HepG2 (cell line): ENCODE results near the gene MLX. TPM values are rescaled to one million over a fixed set of nuclear protein-coding genes. Genes with fewer than 3 reads are reported as not detected.

Experiments
- IRF9 ChIP-seq: sonication (generic); formaldehyde crosslinking; IDR thresholded peaks from 2 replicates; pipeline ENCODE4 v1.8.0; 2022; ENCODE audit warnings: missing genetic modification reagents, mild to moderate bottlenecking, borderline replicate concordance
- NR2F1 ChIP-seq, 2 experiments: fragments of 450-650 bp in 1 of 2; formaldehyde crosslinking in 1 of 2; IDR thresholded peaks; 2 replicates each; pipeline versions ENCODE4 v1.5.0 to v1.6.1; 2016 to 2020; ENCODE audit warnings: mild to moderate bottlenecking in 1 of 2, missing compliant biosample characterization in 1 of 2, missing genetic modification reagents in 1 of 2, moderate library complexity in 1 of 2
- NR2F6 ChIP-seq, 2 experiments: IDR thresholded peaks; 2 replicates each; pipeline ENCODE4 v1.6.1; 2016; ENCODE audit warnings: antibody characterized with exemption in 1 of 2, mild to moderate bottlenecking in 1 of 2
- PAXIP1 ChIP-seq: sonication (generic); formaldehyde crosslinking; conservative IDR thresholded peaks from 2 replicates; pipeline ENCODE4 v1.4.0; 2020; ENCODE audit warnings: mild to moderate bottlenecking, missing genetic modification reagents, moderate library complexity
- SIX4 ChIP-seq: sonication (generic); formaldehyde crosslinking; IDR thresholded peaks from 2 replicates; pipeline ENCODE4 v1.4.0; 2020; ENCODE audit warnings: missing genetic modification reagents
- TEAD2 ChIP-seq: sonication (generic); formaldehyde crosslinking; IDR thresholded peaks from 2 replicates; pipeline ENCODE4 v1.9.0; 2021; ENCODE audit warnings: missing genetic modification reagents
- ZNF337 ChIP-seq: sonication (generic); formaldehyde crosslinking; IDR thresholded peaks from 2 replicates; pipeline ENCODE4 v1.5.1; 2020; ENCODE audit warnings: missing genetic modification reagents, low read depth, mild to moderate bottlenecking, borderline replicate concordance
- ZNF33A ChIP-seq: sonication (generic); formaldehyde crosslinking; IDR thresholded peaks from 2 replicates; pipeline ENCODE4 v1.5.1; 2020; ENCODE audit warnings: missing genetic modification reagents, mild to moderate bottlenecking, moderate library complexity, borderline replicate concordance
- ZNF503 ChIP-seq: sonication (generic); formaldehyde crosslinking; IDR thresholded peaks from 2 replicates; pipeline ENCODE4 v1.4.0; 2020; ENCODE audit warnings: missing genetic modification reagents
- ZNF788 ChIP-seq: sonication (generic); formaldehyde crosslinking; IDR thresholded peaks from 2 replicates; pipeline ENCODE4 v1.5.0; 2020; ENCODE audit warnings: mild to moderate bottlenecking, missing genetic modification reagents, borderline replicate concordance
- polyA plus RNA-seq, 8 experiments: library from polyadenylated mRNA; depleted of rRNA in 3 of 8; stranded (reverse) in 7 of 8; unstranded in 1 of 8; fragments of >200 nt; fragmentation: Illumina TruSeq in 4 of 8; extraction: Trizol in 4 of 8; gene quantifications; 2 replicates each; pipeline versions ENCODE4 v1.2.1 to v1.2.3, GENCODE V29; 2011 to 2016; ENCODE audit warnings: low read depth in 4 of 8, missing spikeins in 1 of 8, mixed read lengths in 1 of 8; ENCODE audit not compliant: insufficient read depth in 1 of 8
- total RNA-seq, 5 experiments: library from RNA; depleted of rRNA; stranded (reverse); fragments of >200 nt; fragmentation: Illumina TruSeq; extraction: Trizol; gene quantifications; 2 replicates each; pipeline ENCODE4 v1.2.3, GENCODE V29; 2016; ENCODE audit warnings: low read depth in 1 of 5
- TF ChIP-seq, protein P1 (sequence below): sonication (generic); formaldehyde crosslinking; IDR thresholded peaks from 2 replicates; pipeline ENCODE4 v1.4.0; 2020; ENCODE audit warnings: missing genetic modification reagents
- TF ChIP-seq, protein P2 (sequence below): sonication (generic); formaldehyde crosslinking; IDR thresholded peaks from 2 replicates; pipeline ENCODE4 v1.8.0; 2023; ENCODE audit warnings: mild to moderate bottlenecking, missing genetic modification reagents

The MLX gene
- total and polyA plus RNA-seq, 2 of the 13 experiments (the other 11 are each of a cell fraction or from before 2014, with no cell fraction given), result 38.9 to 74.4 TPM

GRCh38 chr17:42535155-42536047 is 31.5 kb upstream of the MLX start (continued):
- TF ChIP-seq NR2F1 (CRISPR knock-in tag; IDR thresholded peaks at IDR 0.05) (peak in 1 of 2 experiments; percentile 22; a peak in 1 of 4 replicates), ZNF503 (0 out of 2 replicates have a peak, but pooled peaks have one; percentile 31), SIX4 (CRISPR knock-in tag) (no peak), ZNF788 (CRISPR knock-in tag) (0 out of 2 replicates have a peak, but pooled peaks have one; percentile 21), IRF9 (CRISPR knock-in tag) (0 out of 2 replicates have a peak, but pooled peaks have one; percentile 22), ZNF33A (CRISPR knock-in tag) (peak; percentile 94; the same call in 1 of the 2 replicates), ZNF337 (CRISPR knock-in tag) (no peak), PAXIP1 (CRISPR knock-in tag) (peak; percentile 29; the same call in 1 of the 2 replicates), TEAD2 (CRISPR knock-in tag) (no peak), NR2F6 (IDR thresholded peaks at IDR 0.05) (no peak), NR2F6 (CRISPR knock-in tag; IDR thresholded peaks at IDR 0.05) (no peak)
- TF ChIP-seq, protein P1, sequence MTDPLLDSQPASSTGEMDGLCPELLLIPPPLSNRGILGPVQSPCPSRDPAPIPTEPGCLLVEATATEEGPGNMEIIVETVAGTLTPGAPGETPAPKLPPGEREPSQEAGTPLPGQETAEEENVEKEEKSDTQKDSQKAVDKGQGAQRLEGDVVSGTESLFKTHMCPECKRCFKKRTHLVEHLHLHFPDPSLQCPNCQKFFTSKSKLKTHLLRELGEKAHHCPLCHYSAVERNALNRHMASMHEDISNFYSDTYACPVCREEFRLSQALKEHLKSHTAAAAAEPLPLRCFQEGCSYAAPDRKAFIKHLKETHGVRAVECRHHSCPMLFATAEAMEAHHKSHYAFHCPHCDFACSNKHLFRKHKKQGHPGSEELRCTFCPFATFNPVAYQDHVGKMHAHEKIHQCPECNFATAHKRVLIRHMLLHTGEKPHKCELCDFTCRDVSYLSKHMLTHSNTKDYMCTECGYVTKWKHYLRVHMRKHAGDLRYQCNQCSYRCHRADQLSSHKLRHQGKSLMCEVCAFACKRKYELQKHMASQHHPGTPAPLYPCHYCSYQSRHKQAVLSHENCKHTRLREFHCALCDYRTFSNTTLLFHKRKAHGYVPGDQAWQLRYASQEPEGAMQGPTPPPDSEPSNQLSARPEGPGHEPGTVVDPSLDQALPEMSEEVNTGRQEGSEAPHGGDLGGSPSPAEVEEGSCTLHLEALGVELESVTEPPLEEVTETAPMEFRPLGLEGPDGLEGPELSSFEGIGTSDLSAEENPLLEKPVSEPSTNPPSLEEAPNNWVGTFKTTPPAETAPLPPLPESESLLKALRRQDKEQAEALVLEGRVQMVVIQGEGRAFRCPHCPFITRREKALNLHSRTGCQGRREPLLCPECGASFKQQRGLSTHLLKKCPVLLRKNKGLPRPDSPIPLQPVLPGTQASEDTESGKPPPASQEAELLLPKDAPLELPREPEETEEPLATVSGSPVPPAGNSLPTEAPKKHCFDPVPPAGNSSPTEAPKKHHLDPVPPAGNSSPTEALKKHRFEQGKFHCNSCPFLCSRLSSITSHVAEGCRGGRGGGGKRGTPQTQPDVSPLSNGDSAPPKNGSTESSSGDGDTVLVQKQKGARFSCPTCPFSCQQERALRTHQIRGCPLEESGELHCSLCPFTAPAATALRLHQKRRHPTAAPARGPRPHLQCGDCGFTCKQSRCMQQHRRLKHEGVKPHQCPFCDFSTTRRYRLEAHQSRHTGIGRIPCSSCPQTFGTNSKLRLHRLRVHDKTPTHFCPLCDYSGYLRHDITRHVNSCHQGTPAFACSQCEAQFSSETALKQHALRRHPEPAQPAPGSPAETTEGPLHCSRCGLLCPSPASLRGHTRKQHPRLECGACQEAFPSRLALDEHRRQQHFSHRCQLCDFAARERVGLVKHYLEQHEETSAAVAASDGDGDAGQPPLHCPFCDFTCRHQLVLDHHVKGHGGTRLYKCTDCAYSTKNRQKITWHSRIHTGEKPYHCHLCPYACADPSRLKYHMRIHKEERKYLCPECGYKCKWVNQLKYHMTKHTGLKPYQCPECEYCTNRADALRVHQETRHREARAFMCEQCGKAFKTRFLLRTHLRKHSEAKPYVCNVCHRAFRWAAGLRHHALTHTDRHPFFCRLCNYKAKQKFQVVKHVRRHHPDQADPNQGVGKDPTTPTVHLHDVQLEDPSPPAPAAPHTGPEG (CRISPR knock-in tag), result 0 out of 2 replicates have a peak, but pooled peaks have one; percentile 67
- TF ChIP-seq, protein P2, sequence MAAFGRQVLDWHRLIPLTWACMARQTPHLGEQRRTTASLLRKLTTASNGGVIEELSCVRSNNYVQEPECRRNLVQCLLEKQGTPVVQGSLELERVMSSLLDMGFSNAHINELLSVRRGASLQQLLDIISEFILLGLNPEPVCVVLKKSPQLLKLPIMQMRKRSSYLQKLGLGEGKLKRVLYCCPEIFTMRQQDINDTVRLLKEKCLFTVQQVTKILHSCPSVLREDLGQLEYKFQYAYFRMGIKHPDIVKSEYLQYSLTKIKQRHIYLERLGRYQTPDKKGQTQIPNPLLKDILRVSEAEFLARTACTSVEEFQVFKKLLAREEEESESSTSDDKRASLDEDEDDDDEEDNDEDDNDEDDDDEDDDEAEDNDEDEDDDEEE (CRISPR knock-in tag), result 0 out of 2 replicates have a peak, but pooled peaks have one; percentile 7
